PC-9 (cell line): Measurements from ENCODE around the gene LARGE1. TPM values are rescaled to one million over a fixed set of nuclear protein-coding genes. Genes with fewer than 3 reads are reported as not detected.

Source experiments
- BruUV-seq: library from RNA; stranded (reverse); fragments of 400-500 nt; replicated peaks from 2 replicates; lab custom pipeline; 2021; lab: Mats Ljungman, UMichigan
- CTCF ChIA-PET: fragments of 300-600 bp; sonication (Branson Sonifier 250); formaldehyde crosslinking; loops from one replicate; lab custom pipeline; 2022; ENCODE audit warnings: antibody characterized with exemption; lab: Charles Lee
- POLR2A ChIA-PET: fragments of 300-600 bp; sonication (Branson Sonifier 250); formaldehyde crosslinking; loops from one replicate; lab custom pipeline; 2022; ENCODE audit warnings: antibody characterized with exemption; ENCODE audit not compliant: unreplicated experiment; lab: Charles Lee
- DNase-seq, 2 experiments: peaks; one replicate each; pipeline versions ENCODE4 v3.0.0 to v3.0.0-alpha.2; 2015 to 2022; ENCODE audit warnings: mixed read lengths in 1 of 2
- H2AFZ ChIP-seq: fragments of 200-600 bp; sonication (generic); 2 replicates; pipeline ENCODE4 v1.8.1; 2017; ENCODE audit warnings: antibody characterized with exemption
- H3F3A ChIP-seq: fragments of 200-600 bp; sonication (generic); 2 replicates; pipeline ENCODE4 v1.8.1; 2017; ENCODE audit warnings: antibody characterized with exemption, mild to moderate bottlenecking, low read depth; ENCODE audit not compliant: insufficient read depth
- H3K27ac ChIP-seq: fragments of 200-600 bp; sonication (generic); 2 replicates; pipeline ENCODE4 v1.6.1; 2016; ENCODE audit warnings: mixed run types
- H3K27me3 ChIP-seq: fragments of 200-600 bp; sonication (generic); 2 replicates; pipeline ENCODE4 v1.6.1; 2016; ENCODE audit warnings: low read depth, mixed run types; ENCODE audit not compliant: insufficient read depth
- H3K36me3 ChIP-seq: fragments of 200-600 bp; sonication (generic); 2 replicates; pipeline ENCODE4 v1.6.1; 2016; ENCODE audit warnings: low read depth, mixed run types
- H3K4me1 ChIP-seq: fragments of 200-600 bp; sonication (generic); replicated peaks from 2 replicates; pipeline ENCODE4 v1.6.1; 2016; ENCODE audit warnings: mixed run types; ENCODE audit not compliant: insufficient read depth
- H3K4me2 ChIP-seq: fragments of 200-600 bp; sonication (generic); 2 replicates; pipeline ENCODE4 v1.6.1; 2017; ENCODE audit warnings: mixed run types
- H3K4me3 ChIP-seq: fragments of 200-600 bp; sonication (generic); 2 replicates; pipeline ENCODE4 v1.6.1; 2016; ENCODE audit warnings: mixed run types
- H3K79me2 ChIP-seq: fragments of 200-600 bp; sonication (generic); 2 replicates; pipeline ENCODE4 v1.6.1; 2017; ENCODE audit warnings: low read depth, mixed run types
- H3K9me2 ChIP-seq: fragments of 200-600 bp; sonication (generic); 2 replicates; pipeline ENCODE4 v1.8.1; 2017; ENCODE audit warnings: mild to moderate bottlenecking; ENCODE audit not compliant: insufficient read depth
- H3K9me3 ChIP-seq: fragments of 200-600 bp; sonication (generic); 2 replicates; pipeline ENCODE4 v1.8.1; 2016; ENCODE audit warnings: low read depth; ENCODE audit not compliant: insufficient read depth
- H4K20me1 ChIP-seq: fragments of 200-600 bp; sonication (generic); 2 replicates; pipeline ENCODE4 v1.8.1; 2017; ENCODE audit not compliant: insufficient read depth
- EZH2 ChIP-seq: fragments of 200-600 bp; sonication (generic); IDR thresholded peaks from 2 replicates; pipeline ENCODE4 v1.8.0; 2017; ENCODE audit warnings: antibody characterized with exemption, low read depth
- intact Hi-C: fragments of 100-400 bp; cut with micrococcal nuclease; formaldehyde crosslinking; loops from one replicate; pipeline ENCODE4 v1.10.0; 2022; ENCODE audit not compliant: unreplicated experiment
- total RNA-seq: library from RNA; stranded (reverse); gene quantifications from 2 replicates; pipeline ENCODE4 v1.2.3, GENCODE V29; 2021
- TF ChIP-seq, protein P1 (sequence below): fragments of 200-600 bp; sonication (generic); conservative IDR thresholded peaks from 2 replicates; pipeline ENCODE4 v1.6.1; 2017; ENCODE audit warnings: mixed run types, antibody characterized with exemption, mild to moderate bottlenecking, moderate library complexity

Gene LARGE1
- total RNA-seq, 1 experiment from 2014 or later = 12.5 TPM

DNA sequence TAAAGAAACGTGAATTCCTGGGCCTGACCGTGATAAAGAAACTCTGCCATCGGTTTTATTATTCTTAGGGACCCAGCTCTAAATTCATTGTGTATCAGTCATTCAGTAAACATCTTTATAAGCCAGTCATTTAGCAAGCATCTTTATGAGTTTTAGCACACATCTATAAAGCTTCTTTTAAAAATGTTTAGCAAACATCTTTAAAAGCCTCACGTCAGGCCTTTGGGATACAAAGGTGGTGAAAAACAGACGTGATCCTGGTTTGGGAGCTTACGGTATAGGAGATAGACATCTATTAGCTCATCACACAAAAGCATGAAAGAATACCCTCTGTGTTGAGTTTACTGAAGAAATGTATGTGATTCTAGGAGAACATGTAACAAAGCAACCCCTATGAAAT is 320.2 kb downstream of the LARGE1 start:
- Histone ChIP-seq H3K27ac (no peak overlapping the region), H3K4me1 (no peaks in the 10 kb centered on the region), H3K4me2 (no peak overlapping the region), H4K20me1 (no peaks in the 10 kb centered on the region), H3K4me3 (no peak overlapping the region), H3K9me2 (no peaks in the 10 kb centered on the region), H3F3A (no peaks in the 10 kb centered on the region), H2AFZ (no peak overlapping the region), H3K9me3 (no peaks in the 10 kb centered on the region), H3K36me3 (no peaks in the 10 kb centered on the region), H3K79me2 (no peaks in the 10 kb centered on the region), H3K27me3 (0 out of 2 replicates have a peak, but pooled peaks cover 4% of the 10 kb centered on the region)
- POLR2A ChIA-PET = no interaction called here
- intact Hi-C loops = no loop called here
- CTCF ChIA-PET = no interaction called here
- DNase-seq = no peak
- no TSS peak for BruUV-seq
- TF ChIP-seq EZH2 = no peak
- TF ChIP-seq, protein P1, sequence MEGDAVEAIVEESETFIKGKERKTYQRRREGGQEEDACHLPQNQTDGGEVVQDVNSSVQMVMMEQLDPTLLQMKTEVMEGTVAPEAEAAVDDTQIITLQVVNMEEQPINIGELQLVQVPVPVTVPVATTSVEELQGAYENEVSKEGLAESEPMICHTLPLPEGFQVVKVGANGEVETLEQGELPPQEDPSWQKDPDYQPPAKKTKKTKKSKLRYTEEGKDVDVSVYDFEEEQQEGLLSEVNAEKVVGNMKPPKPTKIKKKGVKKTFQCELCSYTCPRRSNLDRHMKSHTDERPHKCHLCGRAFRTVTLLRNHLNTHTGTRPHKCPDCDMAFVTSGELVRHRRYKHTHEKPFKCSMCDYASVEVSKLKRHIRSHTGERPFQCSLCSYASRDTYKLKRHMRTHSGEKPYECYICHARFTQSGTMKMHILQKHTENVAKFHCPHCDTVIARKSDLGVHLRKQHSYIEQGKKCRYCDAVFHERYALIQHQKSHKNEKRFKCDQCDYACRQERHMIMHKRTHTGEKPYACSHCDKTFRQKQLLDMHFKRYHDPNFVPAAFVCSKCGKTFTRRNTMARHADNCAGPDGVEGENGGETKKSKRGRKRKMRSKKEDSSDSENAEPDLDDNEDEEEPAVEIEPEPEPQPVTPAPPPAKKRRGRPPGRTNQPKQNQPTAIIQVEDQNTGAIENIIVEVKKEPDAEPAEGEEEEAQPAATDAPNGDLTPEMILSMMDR = no peak

DNA sequence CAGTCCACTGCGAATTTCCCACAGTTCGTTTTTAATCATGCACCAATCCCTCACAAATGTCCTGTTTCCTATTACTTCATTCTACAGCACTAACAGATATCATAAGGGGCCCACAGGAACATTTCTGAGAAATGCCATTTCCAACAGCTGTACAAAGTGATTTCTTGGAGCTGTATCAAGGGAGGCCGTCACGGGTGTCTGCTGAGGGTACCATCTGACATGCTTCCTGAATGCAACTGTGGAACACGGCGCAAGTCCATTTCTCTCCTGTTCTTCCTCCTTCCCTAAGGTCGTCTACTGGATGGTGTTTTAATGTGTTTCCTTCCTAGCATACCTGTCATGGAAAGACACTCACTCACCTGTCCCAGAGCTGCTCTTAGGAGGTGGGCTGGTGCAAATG is 320.7 kb downstream of the LARGE1 start:
- H3K27ac ChIP-seq = no peak overlapping the region
- H3F3A ChIP-seq = no peaks in the 10 kb centered on the region
- H3K9me2 ChIP-seq = no peaks in the 10 kb centered on the region
- no peaks in the 10 kb centered on the region for H3K4me1 ChIP-seq
- H2AFZ ChIP-seq = no peak overlapping the region
- H3K4me3 ChIP-seq = no peak overlapping the region
- intact Hi-C loops = no loop called here
- no TSS peak for BruUV-seq
- H3K27me3 ChIP-seq = 0 out of 2 replicates have a peak, but pooled peaks cover 4% of the 10 kb centered on the region
- DNase-seq = no peak
- H3K79me2 ChIP-seq = no peaks in the 10 kb centered on the region
- ChIA-PET POLR2A (no interaction called here), CTCF (no interaction called here)
- H3K4me2 ChIP-seq = no peak overlapping the region
- no peaks in the 10 kb centered on the region for H3K36me3 ChIP-seq
- no peaks in the 10 kb centered on the region for H4K20me1 ChIP-seq
- no peaks in the 10 kb centered on the region for H3K9me3 ChIP-seq
- TF ChIP-seq, protein P1 = no peak
- TF ChIP-seq EZH2 = no peak

DNA sequence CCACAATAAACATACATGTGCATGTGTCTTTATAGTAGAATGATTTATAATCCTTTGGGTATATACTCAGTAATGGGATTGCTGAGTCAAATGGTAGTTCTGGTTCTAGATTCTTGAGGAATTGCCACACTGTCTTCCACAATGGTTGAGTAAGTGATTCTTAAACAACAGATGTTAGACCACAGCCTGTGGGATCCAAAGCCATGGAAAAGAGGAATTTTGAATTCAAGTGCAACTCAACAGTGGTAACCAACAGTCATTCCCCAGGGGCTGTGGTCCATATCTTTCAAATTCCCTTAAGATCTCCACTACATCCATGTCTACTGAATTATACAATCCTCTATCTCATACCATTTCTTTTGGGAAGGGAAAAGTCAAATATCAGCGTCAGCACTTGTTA is 321.5 kb downstream of the LARGE1 start:
- CTCF ChIA-PET = no interaction called here
- intact Hi-C loops = no loop called here
- BruUV-seq = no TSS peak

More for the DNA sequence above, 321.5 kb downstream of the LARGE1 start:
- H3K9me3 ChIP-seq = no peaks in the 10 kb centered on the region
- H2AFZ ChIP-seq = no peak overlapping the region
- 0 out of 2 replicates have a peak, but pooled peaks cover 4% of the 10 kb centered on the region for H3K27me3 ChIP-seq
- H3K27ac ChIP-seq = no peak overlapping the region
- H3K79me2 ChIP-seq = no peaks in the 10 kb centered on the region
- H3K4me3 ChIP-seq = no peak overlapping the region
- no peaks in the 10 kb centered on the region for H3K36me3 ChIP-seq
- no peak overlapping the region for H3K4me2 ChIP-seq
- H3F3A ChIP-seq = no peaks in the 10 kb centered on the region
- no peaks in the 10 kb centered on the region for H3K4me1 ChIP-seq
- no peak for TF ChIP-seq EZH2
- TF ChIP-seq, protein P1 = no peak
- DNase-seq = no peak
- H3K9me2 ChIP-seq = no peaks in the 10 kb centered on the region
- H4K20me1 ChIP-seq = no peaks in the 10 kb centered on the region
- POLR2A ChIA-PET = no interaction called here
